Caco-2 (cell line): ENCODE results near the gene GPR183. TPM values are rescaled to one million over a fixed set of nuclear protein-coding genes. Genes with fewer than 3 reads are reported as not detected.

Source experiments
- BruUV-seq: library from RNA; stranded (reverse); fragments of 400-500 nt; replicated peaks from 2 replicates; lab custom pipeline; 2021; lab: Mats Ljungman, UMichigan
- CTCF ChIA-PET: fragments of 300-600 bp; sonication (Branson Sonifier 250); formaldehyde crosslinking; loops from one replicate; lab custom pipeline; 2022; ENCODE audit warnings: antibody characterized with exemption; lab: Charles Lee
- POLR2A ChIA-PET: fragments of 300-600 bp; sonication (Branson Sonifier 250); formaldehyde crosslinking; loops from one replicate; lab custom pipeline; 2022; ENCODE audit warnings: antibody characterized with exemption; lab: Charles Lee
- DNase-seq, 2 experiments: peaks; one replicate each; pipeline versions ENCODE4 v3.0.0 to v3.0.0-alpha.2; 2020 to 2022
- H3K27me3 ChIP-seq: replicated peaks from 2 replicates; pipeline ENCODE4 v1.6.0; 2011; ENCODE audit warnings: low read length; ENCODE audit not compliant: control insufficient read depth, insufficient read depth
- H3K36me3 ChIP-seq: 2 replicates; pipeline ENCODE4 v1.5.1; 2011; ENCODE audit warnings: low read length; ENCODE audit not compliant: control insufficient read depth, insufficient read depth
- H3K4me1 ChIP-seq: fragments of 250-450 bp; sonication (Bioruptor Pico); 2 replicates; pipeline ENCODE4 v1.5.1; 2020; ENCODE audit warnings: mild to moderate bottlenecking
- H3K4me3 ChIP-seq: 2 replicates; pipeline ENCODE4 v1.5.1; 2011; ENCODE audit warnings: low read depth, mild to moderate bottlenecking, control low read depth, low read length
- H3K9me3 ChIP-seq: fragments of 250-450 bp; sonication (Bioruptor Pico); 2 replicates; pipeline ENCODE4 v1.5.1; 2020; ENCODE audit warnings: mild to moderate bottlenecking, moderate library complexity
- H3K27ac Mint-ChIP-seq: one replicate; pipeline ENCODE4 v1.8.0; 2022; ENCODE audit warnings: mixed read lengths; ENCODE audit not compliant: unreplicated experiment
- H3K27me3 Mint-ChIP-seq: one replicate; pipeline ENCODE4 v1.8.0; 2022; ENCODE audit warnings: mixed read lengths; ENCODE audit not compliant: insufficient read depth, unreplicated experiment
- H3K36me3 Mint-ChIP-seq: one replicate; pipeline ENCODE4 v1.8.0; 2022; ENCODE audit warnings: mild to moderate bottlenecking, mixed read lengths; ENCODE audit not compliant: insufficient read depth, unreplicated experiment
- H3K4me1 Mint-ChIP-seq: one replicate; pipeline ENCODE4 v1.8.0; 2022; ENCODE audit warnings: low read depth, mixed read lengths; ENCODE audit not compliant: unreplicated experiment
- H3K4me3 Mint-ChIP-seq: one replicate; pipeline ENCODE4 v1.8.0; 2022; ENCODE audit warnings: mild to moderate bottlenecking, moderate library complexity, mixed read lengths; ENCODE audit not compliant: unreplicated experiment
- H3K9me3 Mint-ChIP-seq: one replicate; pipeline ENCODE4 v1.8.0; 2022; ENCODE audit warnings: mixed read lengths; ENCODE audit not compliant: unreplicated experiment
- CTCF ChIP-seq, 2 experiments: fragments of 200-600 bp in 1 of 2; IDR thresholded peaks; 1 replicate in 1 of 2; 2 replicates in 1 of 2; pipeline versions ENCODE4 v1.5.1 to v1.8.0; 2011 to 2022; ENCODE audit warnings: antibody characterized with exemption in 1 of 2, control low read depth in 1 of 2, inconsistent platforms in 1 of 2, low read depth in 1 of 2, low read length in 1 of 2, mild to moderate bottlenecking in 1 of 2, moderate library complexity in 1 of 2; ENCODE audit not compliant: insufficient read depth in 1 of 2, severe bottlenecking in 1 of 2, unreplicated experiment in 1 of 2
- intact Hi-C: fragments of 100-400 bp; cut with micrococcal nuclease; formaldehyde crosslinking; loops from one replicate; pipeline ENCODE4 v1.10.0; 2022; ENCODE audit not compliant: unreplicated experiment
- total RNA-seq: library from RNA; stranded (reverse); gene quantifications from 2 replicates; pipeline ENCODE4 v1.2.3, GENCODE V29; 2022

The GPR183 gene
- total RNA-seq, 1 experiment from 2014 or later = not detected

DNA sequence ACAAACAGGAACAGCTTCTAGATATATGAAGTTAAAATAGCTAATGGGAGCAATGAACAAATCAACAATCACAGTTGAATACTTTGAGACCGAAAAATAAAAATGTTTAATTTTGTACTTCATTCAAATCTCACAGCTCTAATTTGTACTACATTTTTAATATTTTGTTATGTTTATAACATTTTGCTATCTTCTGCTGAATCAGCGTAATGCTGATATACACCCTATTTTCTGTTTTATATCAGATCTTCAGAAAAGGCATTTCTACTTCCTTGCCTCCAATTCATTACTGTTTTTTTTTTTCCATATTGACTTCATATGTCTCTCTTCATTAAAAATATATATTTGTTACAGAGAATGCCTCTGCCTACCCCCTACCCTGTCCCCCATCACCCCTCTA, 27.9 kb upstream of the GPR183 start:
- POLR2A ChIA-PET = no interaction called here
- no peak overlapping the region for H3K4me3 Mint-ChIP-seq
- CTCF ChIA-PET = no interaction called here

DNA sequence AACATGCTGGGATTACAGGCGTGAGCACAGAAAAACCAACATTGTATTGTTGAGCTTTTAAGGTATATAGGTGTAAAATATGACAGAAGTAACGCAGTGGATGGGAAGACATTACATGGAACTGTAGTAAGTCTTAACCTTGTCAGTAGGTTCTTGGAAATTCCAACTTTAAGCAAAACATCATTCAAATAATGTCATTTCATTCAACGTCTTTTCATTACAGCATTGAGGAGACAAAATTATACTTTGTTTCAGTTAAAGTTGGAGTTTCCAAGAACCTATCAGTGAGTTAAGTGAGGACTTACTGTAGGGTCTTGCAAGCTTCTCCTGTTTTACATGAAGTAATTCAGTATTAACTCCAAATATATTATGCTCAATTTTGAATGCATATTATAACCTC, 27.0 kb upstream of the GPR183 start:
- ChIA-PET POLR2A (no interaction called here), CTCF (no interaction called here)
- no peak for TF ChIP-seq CTCF (IDR thresholded peaks at IDR 0.05; ENCODE audit: insufficient read depth in 1 of 2, low read depth in 1 of 2, low read length in 1 of 2, severe bottlenecking in 1 of 2, unreplicated experiment in 1 of 2)
- no peaks in the 10 kb centered on the region for H3K9me3 Mint-ChIP-seq
- Histone ChIP-seq H3K27me3 (no peaks in the 10 kb centered on the region), H3K4me3 (no peak overlapping the region), H3K4me1 (no peaks in the 10 kb centered on the region), H3K9me3 (no peaks in the 10 kb centered on the region), H3K36me3 (no peaks in the 10 kb centered on the region; the same call in 1 of the 2 replicates)
- no peak overlapping the region for H3K4me3 Mint-ChIP-seq
- BruUV-seq = no TSS peak
- intact Hi-C loops = no loop called here
- DNase-seq = no peak
- H3K4me1 Mint-ChIP-seq = no peaks in the 10 kb centered on the region
- H3K27me3 Mint-ChIP-seq = no peaks in the 10 kb centered on the region
- peaks cover 24% of the 10 kb centered on the region for H3K36me3 Mint-ChIP-seq
- no peak overlapping the region for H3K27ac Mint-ChIP-seq

More for the DNA sequence above, 27.9 kb upstream of the GPR183 start:
- Histone ChIP-seq H3K4me3 (no peak overlapping the region), H3K27me3 (no peaks in the 10 kb centered on the region), H3K4me1 (no peaks in the 10 kb centered on the region), H3K9me3 (no peaks in the 10 kb centered on the region), H3K36me3 (no peaks in the 10 kb centered on the region; the same call in none of the 2 replicates)
- no TSS peak for BruUV-seq
- no peak for TF ChIP-seq CTCF (IDR thresholded peaks at IDR 0.05; ENCODE audit: insufficient read depth in 1 of 2, low read depth in 1 of 2, low read length in 1 of 2, severe bottlenecking in 1 of 2, unreplicated experiment in 1 of 2)
- intact Hi-C loops = no loop called here
- Mint-ChIP-seq H3K9me3 (no peaks in the 10 kb centered on the region), H3K4me1 (no peaks in the 10 kb centered on the region), H3K36me3 (peaks cover 20% of the 10 kb centered on the region), H3K27me3 (no peaks in the 10 kb centered on the region), H3K27ac (no peak overlapping the region)
- DNase-seq = no peak

DNA sequence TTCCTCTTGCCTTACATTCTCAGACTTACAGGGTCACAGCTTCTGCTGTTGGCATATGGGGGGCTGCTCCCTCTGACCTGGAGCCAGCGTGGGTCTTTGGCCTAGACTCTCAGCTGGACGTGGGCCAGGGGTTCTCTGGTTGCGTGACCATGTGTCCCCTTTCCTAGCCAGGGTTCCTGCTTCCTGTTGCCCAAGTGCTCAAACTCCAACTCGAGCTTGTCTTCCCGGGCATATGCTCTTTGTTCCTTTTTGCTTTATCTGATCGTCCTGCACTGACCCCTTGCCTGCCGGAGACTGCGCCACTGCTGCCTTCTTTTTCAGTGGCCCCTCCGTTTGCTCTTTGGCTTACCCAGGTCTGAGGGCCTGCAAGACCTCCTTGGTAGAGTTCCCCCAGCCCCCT, 25.3 kb upstream of the GPR183 start:
- intact Hi-C loops = no loop called here
- POLR2A ChIA-PET = no interaction called here
- Mint-ChIP-seq H3K27me3 (no peaks in the 10 kb centered on the region), H3K36me3 (peaks cover 13% of the 10 kb centered on the region), H3K4me3 (no peak overlapping the region), H3K27ac (no peak overlapping the region), H3K4me1 (no peaks in the 10 kb centered on the region), H3K9me3 (no peaks in the 10 kb centered on the region)
- H3K4me1 ChIP-seq = no peaks in the 10 kb centered on the region
- BruUV-seq = no TSS peak
- CTCF ChIA-PET = no interaction called here
- H3K27me3 ChIP-seq = no peaks in the 10 kb centered on the region
- DNase-seq = no peak
- H3K9me3 ChIP-seq = no peaks in the 10 kb centered on the region
- no peaks in the 10 kb centered on the region; the same call in 1 of the 2 replicates for H3K36me3 ChIP-seq
- no peak for TF ChIP-seq CTCF (IDR thresholded peaks at IDR 0.05; ENCODE audit: insufficient read depth in 1 of 2, low read depth in 1 of 2, low read length in 1 of 2, severe bottlenecking in 1 of 2, unreplicated experiment in 1 of 2)
- no peak overlapping the region for H3K4me3 ChIP-seq
